Glomerular visceral epithelial cell (primary cell): ENCODE results near the gene MINDY3.

Experiments
- DNase-seq: peaks from one replicate; pipeline ENCODE4 v3.0.0-alpha.2; 2016; ENCODE audit errors: extremely low spot score

The MINDY3 gene

DNA sequence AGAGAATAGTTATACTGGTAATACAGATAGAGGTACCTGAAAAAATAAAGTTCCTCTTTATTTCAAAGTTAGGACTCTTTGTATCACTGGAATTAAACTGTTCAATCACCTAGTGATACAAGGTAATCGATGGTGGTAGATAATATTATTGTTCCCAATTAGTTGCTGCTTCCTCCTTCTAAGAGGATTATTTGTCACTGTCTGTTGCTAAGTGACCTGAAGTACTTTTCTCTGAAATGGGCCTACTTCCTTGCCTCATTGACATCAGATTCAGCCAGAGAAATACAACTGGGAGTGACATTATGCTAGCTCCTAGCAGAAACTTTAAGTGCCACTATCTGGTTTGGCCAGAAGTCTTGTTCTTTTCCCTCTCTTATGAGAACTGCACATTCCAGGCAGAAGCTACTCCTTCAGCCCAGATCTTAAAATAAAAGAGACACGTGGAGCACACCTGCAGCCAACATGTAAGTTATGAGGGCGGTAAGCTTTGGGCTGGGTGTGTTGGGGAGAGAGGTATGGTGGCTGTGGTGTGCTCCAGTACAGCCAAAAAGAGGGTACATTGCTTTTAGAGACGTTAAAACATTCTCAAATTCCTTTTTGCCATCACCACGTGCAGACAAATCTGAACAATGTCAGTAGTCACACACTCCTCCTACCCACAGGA is 54.8 kb downstream of the MINDY3 start:
- no peak for DNase-seq

DNA sequence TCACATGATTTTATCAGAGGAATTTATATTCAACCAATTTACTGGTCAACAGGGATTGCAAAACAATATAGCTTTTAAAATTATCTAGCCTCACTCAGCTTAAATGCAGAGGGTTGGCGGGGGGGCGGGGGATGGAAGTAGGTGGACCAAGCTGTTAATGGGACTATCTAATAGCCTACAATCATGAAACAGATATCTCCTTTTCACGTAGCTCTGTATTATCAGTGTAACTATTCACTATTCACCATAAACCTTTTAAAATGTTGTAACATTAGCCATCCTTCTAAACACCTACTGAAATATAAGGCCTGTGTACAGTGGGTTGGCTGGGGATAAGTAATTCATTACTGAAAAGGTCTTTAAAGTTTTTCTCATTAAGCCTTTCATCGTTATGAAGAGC is 56.2 kb downstream of the MINDY3 start:
- DNase-seq = no peak

DNA sequence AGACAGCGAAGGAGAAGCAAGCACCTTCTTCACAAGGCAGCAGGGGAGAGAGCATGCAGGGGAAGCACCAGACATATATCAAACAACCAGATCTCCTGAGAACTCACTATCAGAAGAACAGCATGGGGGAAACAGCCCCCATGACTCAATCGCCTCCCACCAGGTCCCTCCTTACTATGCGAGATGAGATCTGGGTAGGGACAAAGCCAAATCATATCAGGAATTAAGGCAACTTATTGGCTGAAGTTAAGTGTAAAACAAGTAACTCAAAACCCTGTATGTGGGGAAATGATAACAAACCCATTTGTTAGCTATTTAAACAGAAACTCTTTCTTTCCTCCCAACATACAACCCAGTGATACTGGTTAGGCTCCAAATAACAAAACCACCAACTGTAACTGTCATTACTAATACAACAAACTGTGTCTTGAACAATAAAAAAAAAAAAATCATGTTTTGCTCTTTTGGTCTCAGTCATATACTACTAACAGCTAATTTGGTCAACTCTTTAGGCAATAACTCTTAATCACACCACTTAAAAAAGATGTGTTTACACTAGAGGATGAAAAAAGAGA is 57.8 kb downstream of the MINDY3 start:
- no peak for DNase-seq

DNA sequence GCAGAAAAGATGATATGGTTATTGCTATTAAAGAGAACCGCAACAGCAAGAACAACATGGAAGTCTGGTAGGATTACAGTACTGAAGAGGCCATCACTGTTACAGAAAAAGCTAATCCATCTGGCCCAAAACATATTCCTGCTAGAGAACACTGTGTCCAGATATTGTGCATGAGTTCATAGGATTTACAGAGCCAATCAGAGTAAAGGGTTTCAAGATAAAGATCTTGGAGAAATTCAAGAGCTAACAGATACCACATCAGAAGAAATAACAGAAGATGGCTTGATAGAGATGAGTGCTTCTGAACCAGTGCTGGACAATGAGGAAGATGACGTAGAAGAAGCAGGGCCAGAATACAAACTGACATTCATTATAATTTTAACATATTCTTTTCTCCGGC is 58.7 kb downstream of the MINDY3 start:
- DNase-seq = no peak

DNA sequence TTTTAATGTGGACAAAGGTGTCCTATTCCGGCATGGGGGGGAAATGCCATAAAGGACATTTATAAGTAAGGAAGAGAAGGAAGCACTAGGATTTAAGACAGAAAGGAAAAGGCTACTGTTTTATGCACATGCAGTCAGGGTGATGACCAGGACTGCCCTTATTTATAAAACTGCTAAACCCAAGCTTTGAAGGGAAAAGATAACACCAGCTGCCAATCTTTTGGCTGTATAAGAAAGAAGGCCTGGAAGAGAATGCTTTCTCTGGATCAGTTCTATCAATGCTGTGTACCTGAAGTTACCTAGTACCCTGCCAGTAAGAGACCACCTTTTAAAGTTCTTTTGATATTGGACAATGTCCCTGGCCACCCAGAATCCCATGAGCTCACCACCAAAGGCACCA is 59.2 kb downstream of the MINDY3 start:
- DNase-seq = no peak

DNA sequence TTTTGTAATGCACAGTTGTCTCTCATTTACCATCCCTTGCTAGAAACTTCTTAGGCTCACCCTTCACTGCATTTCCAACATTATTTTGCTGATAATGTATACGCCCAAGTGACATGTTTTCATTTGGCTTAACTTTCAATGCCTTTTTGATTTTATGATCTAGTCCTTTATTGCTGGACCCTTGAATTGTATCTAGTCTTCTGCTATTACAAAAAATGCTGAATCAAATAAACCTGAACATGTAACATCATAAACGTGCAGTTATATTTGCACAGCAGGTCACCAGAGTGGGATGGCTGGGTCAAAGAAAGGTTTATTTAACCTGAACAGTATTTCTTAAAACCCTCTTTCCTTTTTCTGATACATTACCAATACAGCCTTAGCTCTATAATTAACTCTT is 63.0 kb downstream of the MINDY3 start:
- DNase-seq = no peak

DNA sequence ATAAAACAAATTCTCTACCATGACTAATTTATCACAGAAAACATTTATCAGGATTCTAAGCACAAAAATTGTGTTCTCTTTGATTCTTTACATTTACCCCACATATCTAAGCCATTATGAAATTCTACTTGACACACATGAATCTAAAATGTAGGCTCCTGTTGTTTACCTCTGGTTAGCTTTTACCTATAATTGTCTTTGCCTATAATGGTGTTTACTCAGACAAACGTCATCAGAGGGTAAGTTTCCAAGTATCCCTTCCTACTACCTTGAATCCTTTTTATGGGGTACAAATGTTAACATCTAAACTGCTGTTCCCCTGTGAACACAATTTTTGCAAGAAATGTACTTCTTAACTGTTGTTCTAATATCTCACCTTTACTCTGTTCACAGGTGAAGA is 63.5 kb downstream of the MINDY3 start:
- DNase-seq = no peak

DNA sequence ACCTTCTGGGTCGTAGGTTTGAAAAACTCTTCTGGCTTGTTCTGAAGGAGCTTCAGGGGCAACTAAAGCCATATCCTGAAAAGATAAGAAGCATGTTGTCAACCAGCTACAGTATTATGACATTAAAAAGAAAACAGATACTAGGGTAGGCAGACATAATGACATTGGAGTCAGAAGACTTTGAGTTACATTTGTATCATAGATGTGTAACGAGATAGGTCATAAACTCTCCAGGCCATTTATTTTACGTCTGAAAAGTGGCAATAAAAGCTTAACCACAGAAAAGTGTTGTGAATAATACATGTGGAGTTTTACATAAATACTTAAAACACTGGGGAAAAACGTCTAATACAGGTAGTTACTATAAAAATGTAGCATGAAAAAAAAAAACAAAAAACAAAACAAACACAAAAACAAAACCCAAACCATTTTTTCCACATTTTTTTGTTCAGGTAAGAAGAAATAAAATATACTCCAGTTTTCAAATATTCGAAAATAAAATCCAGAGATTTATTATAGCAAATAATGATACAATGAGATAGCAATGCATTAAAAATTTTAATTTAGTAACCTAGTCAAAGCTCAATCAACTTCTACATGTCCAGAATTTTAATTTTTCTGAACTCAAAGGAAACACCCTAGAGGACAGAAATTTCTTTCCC is 64.1 kb downstream of the MINDY3 start:
- no peak for DNase-seq

DNA sequence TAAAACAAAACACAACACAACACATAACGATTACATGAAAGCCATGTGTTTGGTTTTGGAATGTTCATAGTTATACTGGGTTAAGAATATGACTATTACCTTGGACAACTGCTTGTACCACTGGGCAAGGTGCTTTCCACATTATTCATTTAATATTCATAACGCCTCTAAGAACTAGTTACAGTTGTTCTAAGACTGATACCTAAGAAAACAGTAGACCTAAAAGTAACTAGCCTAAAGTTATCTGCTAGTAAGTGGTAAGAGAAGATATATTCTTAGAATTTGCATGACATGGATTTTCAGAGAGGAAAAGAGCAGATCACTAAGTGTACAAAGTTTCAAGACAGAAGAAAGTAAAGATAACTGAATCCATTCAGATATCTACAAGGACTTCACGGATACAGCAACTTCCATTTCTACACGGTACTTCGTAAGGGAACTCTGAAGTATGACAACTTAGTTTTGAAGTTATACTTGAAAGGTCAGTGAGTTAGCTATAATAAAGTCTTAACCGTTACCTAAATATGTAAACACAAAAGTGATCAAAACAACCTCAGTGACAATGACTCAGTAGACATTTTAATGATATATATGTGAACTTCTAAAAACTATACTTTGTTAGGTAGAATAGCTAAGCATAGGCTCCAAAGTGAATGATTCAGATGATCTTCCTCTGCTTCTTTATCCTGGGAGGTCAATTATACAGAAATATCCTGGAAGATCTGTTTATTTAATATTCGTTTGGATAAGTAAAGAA is 65.1 kb downstream of the MINDY3 start:
- DNase-seq = no peak

DNA sequence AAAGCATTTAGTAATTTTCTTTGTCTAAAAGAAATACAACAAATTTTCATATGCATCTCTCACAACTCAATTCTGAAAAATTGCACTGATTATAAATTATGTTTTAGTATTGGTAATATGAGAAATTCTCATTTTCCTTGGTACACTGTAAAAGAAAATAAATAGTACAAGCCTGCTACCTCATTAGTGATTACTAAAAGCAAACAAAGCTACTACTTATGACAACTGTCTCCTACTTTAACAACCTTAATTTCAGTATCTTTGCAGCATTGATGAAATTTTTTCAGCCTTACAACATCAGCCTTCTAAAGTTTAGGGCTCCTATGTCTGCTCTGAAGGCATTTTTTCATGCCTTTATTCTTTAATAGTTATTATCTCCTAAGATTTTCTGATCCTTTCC is 65.7 kb downstream of the MINDY3 start:
- no peak for DNase-seq

DNA sequence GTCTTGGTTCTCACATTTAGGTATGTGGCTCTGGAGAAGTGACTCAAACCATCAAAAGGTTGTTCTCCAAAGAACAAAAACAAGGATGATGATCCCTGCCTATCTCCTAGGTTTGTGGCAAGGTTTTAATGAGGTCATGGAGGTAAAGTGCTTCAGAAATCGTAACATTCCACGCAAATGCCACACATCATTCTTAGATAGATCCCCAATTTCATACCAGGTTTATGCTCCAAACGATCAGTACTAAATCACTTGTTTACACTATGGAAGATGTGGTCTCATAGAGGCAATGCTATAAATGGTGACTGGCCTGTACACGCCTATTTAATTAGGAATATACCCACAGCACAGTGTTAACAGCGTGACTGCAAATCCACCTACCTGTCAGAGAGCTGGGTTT is 66.6 kb downstream of the MINDY3 start:
- no peak for DNase-seq

DNA sequence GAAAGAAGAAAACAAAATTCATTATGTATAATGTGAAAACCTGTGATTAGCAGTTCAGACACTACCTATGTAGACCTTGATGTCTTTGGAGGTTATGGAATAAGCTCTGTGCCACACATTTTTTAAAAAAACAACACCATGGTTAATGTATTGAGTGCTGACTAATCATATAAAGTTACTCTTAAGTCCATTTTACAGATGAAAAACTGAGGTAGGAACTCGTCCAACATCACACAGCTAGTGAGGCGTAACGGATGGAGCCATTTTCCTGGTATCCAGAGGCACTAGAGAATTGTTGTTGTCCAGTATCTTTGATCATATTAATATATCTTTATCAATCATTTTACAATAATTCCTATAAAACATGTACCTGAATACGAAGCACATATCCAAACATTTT is 67.5 kb downstream of the MINDY3 start:
- DNase-seq = no peak

DNA sequence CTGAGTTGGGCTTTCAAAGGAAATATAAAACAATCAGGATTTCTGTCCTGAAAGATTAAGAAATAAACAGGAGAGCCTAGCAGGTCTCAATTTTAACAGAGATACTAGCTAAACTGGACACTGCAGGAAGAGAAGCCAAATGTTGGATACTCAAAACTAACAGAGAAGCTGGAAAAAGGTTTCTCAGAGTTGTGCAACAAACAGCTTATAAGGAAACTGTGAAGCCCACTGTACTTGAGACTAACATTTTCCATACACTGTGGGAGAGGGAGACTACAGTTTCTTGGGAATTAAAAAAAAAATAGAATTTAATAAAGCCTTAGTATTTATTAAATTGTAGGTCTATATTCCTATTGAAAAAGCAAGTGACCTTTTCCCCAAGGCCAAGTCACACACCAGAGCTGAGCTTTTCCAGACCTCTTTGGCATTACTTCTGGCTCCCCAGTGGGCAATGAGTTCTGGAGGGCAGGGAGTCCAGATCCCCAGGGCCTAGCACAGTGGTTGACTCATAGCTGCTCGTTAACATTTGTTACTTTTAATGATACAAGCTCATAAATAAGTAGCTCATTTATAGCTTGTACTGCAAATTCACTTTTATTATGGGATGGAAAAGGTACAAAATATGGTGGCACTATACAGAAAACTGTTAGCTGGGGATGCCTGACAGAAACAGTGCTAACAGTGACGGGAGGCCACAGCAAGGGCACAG is 68.3 kb downstream of the MINDY3 start:
- DNase-seq = no peak

DNA sequence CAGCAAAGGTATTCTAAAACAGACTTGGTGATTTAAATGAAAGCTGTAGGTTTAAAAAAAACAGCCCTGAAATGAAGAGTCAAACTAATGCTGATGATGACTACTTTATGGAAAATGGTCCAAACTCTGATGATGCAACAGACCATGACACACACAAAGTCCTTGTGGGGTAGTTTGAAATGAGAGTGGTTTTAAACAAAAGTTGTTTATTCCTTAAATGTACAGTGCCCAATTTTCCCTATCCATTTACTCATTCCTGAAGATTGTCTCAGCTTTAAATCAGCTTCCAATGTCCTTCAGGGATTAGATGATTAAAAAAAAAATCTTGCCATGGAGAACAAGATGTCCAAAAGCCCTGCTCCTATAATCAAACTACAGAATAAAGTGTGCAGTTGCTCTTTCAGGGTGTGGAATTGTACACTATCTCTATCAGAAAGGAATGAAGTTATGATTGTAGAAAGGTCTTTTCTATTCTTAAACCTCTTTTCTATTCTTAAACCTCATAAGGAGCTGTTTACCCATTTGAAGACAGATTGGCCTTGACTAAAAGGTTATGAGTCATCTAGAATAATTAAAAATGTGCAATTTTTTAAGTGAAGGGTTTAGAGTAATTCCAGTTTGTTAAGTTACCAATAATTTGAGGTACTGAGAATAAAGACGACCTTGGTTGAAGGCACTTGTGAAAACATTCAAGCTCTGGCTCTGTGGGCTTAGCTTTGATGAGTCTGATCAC is 70.3 kb downstream of the MINDY3 start:
- DNase-seq = no peak

DNA sequence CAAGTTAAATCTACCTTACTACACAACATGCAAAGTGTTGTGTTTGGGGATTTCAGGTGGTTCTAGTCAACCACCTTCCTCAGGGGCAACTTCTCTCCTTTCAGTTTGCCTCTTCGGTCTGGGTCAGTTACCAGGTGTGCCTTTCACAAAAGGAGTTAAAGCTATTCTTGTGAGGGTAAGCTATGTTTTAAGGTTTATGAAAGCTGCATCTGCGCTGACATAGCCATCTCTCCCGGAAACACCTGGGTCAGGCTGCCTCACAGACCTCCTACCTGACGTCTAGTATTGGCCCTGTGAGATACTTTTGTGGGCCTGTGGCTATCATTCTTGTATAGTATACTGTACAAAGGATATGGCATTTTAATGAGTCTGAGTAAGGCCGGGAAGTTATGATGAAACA is 72.9 kb downstream of the MINDY3 start:
- no peak for DNase-seq

DNA sequence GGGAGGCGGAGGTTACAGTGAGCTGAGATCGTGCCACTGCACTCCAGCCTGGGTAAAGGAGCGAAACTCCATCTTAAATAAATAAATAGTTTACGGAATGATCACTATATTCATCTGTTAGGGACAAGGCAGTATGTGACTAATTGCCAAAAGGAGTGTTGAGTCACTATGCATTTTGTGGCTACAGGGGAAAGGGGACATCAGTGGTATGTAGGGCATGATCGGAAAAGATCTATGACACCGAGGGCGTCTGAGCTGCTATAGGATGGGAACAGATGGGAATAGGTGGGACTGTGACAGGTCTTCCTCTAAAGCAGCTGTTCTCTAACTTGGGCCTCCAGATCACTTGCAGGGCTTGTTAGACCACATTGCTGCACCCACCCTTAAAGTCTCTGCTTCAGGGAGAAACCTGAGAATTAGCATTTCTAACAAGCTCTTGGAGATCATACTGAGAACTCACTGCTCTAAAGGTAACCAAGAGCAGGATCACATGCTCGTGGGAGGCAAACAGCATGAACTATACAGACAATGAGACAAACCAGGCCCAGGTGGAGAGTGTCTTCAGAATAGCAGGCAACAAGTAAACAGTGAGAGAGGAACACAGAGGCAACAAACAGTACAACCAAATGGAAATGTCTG is 75.5 kb downstream of the MINDY3 start:
- DNase-seq = no peak

DNA sequence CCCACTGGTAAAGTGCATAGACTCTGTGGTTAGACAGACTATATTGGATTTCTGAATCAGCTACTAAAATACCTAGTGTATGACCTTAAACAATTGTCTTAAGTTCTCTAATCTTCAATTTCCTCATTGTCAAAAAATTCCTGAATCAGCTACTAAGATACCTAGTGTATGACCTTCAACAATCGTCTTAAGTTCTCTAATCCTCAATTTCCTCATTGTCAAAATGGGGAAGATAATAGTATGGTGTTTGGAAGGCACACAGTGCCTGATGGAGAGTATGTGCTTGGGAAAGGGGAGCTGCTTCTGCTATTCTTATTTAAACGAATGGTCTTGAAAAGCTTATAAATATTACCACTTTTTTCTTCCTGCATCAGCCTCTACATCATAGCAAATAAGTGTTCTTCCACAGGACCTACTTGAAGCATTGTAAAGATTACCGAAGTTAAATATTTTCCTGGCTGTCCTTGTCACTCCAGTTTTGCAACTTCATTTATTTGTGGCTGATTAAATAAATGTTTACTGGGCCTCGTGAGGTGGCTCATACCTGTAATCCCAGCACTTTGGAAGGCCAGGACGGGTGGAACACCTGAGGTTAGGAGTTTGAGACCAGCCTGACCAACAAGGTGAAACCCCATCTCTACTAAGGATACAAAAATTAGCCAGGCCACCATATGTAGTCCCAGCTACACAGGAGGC is 76.2 kb downstream of the MINDY3 start:
- no peak for DNase-seq

DNA sequence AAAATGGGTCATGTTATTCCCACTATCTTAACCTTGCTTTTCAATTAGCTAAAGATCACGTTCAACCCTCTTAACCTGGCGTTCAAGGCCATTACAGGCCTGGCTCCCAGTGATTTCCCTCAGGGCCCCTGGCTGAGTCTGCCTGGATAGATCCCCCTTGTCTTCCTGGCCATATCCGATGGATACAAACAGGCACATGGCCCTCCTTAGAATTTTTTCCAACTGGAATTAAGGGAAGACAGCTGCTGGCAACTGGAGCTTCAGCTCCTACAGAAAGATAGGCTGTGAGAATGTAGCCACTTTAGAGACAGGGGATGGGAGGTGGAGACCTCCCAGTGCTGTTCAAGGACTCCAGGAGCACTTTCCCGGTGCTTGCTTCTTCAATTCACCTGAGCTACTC is 77.5 kb downstream of the MINDY3 start:
- DNase-seq = no peak

DNA sequence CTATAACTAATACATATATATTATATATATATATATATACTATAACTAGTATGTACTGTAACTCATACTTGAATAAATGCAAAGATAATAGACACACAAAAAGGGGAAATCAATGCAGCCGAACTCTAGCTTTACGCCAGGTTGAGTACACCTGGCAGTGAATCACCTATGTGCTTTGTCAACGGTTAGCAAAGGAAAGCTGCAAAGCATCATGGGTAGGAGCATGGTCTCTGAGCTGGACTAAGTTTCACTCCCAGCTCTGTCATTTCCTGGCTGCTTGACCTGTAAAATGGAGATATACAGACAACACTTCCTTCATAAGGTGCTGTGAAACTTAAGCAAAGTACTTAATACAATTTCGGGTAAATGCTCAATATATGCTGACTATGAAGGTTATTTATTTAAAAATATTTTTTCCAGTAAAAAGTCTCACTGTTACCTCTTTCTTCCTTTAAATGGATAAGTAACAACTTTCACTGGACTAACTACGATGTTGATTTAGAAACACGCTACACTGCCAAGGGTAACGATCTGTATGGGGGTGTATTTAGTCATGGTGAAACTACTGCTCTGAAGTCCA is 78.8 kb downstream of the MINDY3 start:
- DNase-seq = no peak
